ENCODE data around the gene LEPROT.

Gene LEPROT

GRCh38 chr1:65399003-65399402 lies 21.5 kb upstream of the LEPROT start:
- no peak for DNase-seq (ENCODE audit: extremely low spot score)
- CTCF ChIA-PET = no interaction called here
- POLR2A ChIA-PET = no interaction called here
- no peak for TF ChIP-seq ARNT (IDR thresholded peaks at IDR 0.05)
- no peak for TF ChIP-seq LEF1 (IDR thresholded peaks at IDR 0.05; ENCODE audit: borderline replicate concordance)
- no peak for TF ChIP-seq FOXK2 (IDR thresholded peaks at IDR 0.05)
- TF ChIP-seq HDGF (IDR thresholded peaks at IDR 0.05; ENCODE audit: borderline replicate concordance) = no peak

GRCh38 chr1:65401612-65402011 lies 18.9 kb upstream of the LEPROT start:
- DNase-seq (ENCODE audit: extremely low spot score) = no peak
- ChIA-PET CTCF (no interaction called here), POLR2A (no interaction called here)
- TF ChIP-seq FOXA1 (IDR thresholded peaks at IDR 0.05) (no peak), L3MBTL2 (conservative IDR thresholded peaks at IDR 0.05) (no peak), SP1 (IDR thresholded peaks at IDR 0.05) (no peak), LEF1 (IDR thresholded peaks at IDR 0.05; ENCODE audit: borderline replicate concordance) (no peak), TARDBP (IDR thresholded peaks at IDR 0.05) (no peak), CTBP1 (IDR thresholded peaks at IDR 0.05; ENCODE audit: borderline replicate concordance) (no peak), FOXM1 (IDR thresholded peaks at IDR 0.05; ENCODE audit: borderline replicate concordance) (no peak), BHLHE40 (IDR thresholded peaks at IDR 0.05; ENCODE audit: borderline replicate concordance) (no peak), ZNF384 (IDR thresholded peaks at IDR 0.05) (no peak), ELF4 (IDR thresholded peaks at IDR 0.05) (no peak), SUZ12 (IDR thresholded peaks at IDR 0.05) (no peak), NFRKB (IDR thresholded peaks at IDR 0.05) (no peak)

- ChIA-PET CTCF (no interaction called here), POLR2A (no interaction called here)
- DNase-seq (ENCODE audit: extremely low spot score) = no peak
- TF ChIP-seq SP1 (IDR thresholded peaks at IDR 0.05) (no peak), ARNT (IDR thresholded peaks at IDR 0.05) (no peak), CTBP1 (IDR thresholded peaks at IDR 0.05; ENCODE audit: borderline replicate concordance) (no peak), PKNOX1 (IDR thresholded peaks at IDR 0.05) (no peak), BHLHE40 (IDR thresholded peaks at IDR 0.05; ENCODE audit: borderline replicate concordance) (no peak), FOXA1 (IDR thresholded peaks at IDR 0.05) (no peak), LEF1 (IDR thresholded peaks at IDR 0.05; ENCODE audit: borderline replicate concordance) (no peak), FOXM1 (IDR thresholded peaks at IDR 0.05; ENCODE audit: borderline replicate concordance) (no peak), HDGF (IDR thresholded peaks at IDR 0.05; ENCODE audit: borderline replicate concordance) (no peak)
These were observed 15.5 kb upstream of the LEPROT start for GRCh38 chr1:65404941-65405340.

- ChIA-PET POLR2A (no interaction called here), CTCF (no interaction called here)
- TF ChIP-seq ARNT (IDR thresholded peaks at IDR 0.05) = no peak
- no peak for TF ChIP-seq PKNOX1 (IDR thresholded peaks at IDR 0.05)
- TF ChIP-seq FOXA1 (IDR thresholded peaks at IDR 0.05) = no peak
- TF ChIP-seq ELF4 (IDR thresholded peaks at IDR 0.05) = no peak
- no peak for TF ChIP-seq BHLHE40 (IDR thresholded peaks at IDR 0.05; ENCODE audit: borderline replicate concordance)
- no peak for TF ChIP-seq CTBP1 (IDR thresholded peaks at IDR 0.05; ENCODE audit: borderline replicate concordance)
- TF ChIP-seq SUZ12 (IDR thresholded peaks at IDR 0.05) = no peak
- no peak for TF ChIP-seq SP1 (IDR thresholded peaks at IDR 0.05)
- no peak for TF ChIP-seq NFRKB (IDR thresholded peaks at IDR 0.05)
- TF ChIP-seq TARDBP (IDR thresholded peaks at IDR 0.05) = no peak
- TF ChIP-seq L3MBTL2 (conservative IDR thresholded peaks at IDR 0.05) = no peak
- no peak for TF ChIP-seq HDGF (IDR thresholded peaks at IDR 0.05; ENCODE audit: borderline replicate concordance)
- no peak for TF ChIP-seq FOXK2 (IDR thresholded peaks at IDR 0.05)
- no peak for TF ChIP-seq ZNF384 (IDR thresholded peaks at IDR 0.05)
- no peak for TF ChIP-seq LEF1 (IDR thresholded peaks at IDR 0.05; ENCODE audit: borderline replicate concordance)
- DNase-seq (ENCODE audit: extremely low spot score) = no peak
These were observed 12.6 kb upstream of the LEPROT start for GRCh38 chr1:65407877-65408276.

GRCh38 chr1:65409314-65409713 lies 11.2 kb upstream of the LEPROT start:
- TF ChIP-seq NFRKB (IDR thresholded peaks at IDR 0.05) (no peak), FOXM1 (IDR thresholded peaks at IDR 0.05; ENCODE audit: borderline replicate concordance) (no peak), CTBP1 (IDR thresholded peaks at IDR 0.05; ENCODE audit: borderline replicate concordance) (no peak), LEF1 (IDR thresholded peaks at IDR 0.05; ENCODE audit: borderline replicate concordance) (no peak), ARNT (IDR thresholded peaks at IDR 0.05) (no peak), FOXK2 (IDR thresholded peaks at IDR 0.05) (no peak), HDGF (IDR thresholded peaks at IDR 0.05; ENCODE audit: borderline replicate concordance) (no peak), L3MBTL2 (conservative IDR thresholded peaks at IDR 0.05) (no peak), ZNF384 (IDR thresholded peaks at IDR 0.05) (no peak), PKNOX1 (IDR thresholded peaks at IDR 0.05) (no peak), FOXA1 (IDR thresholded peaks at IDR 0.05) (no peak), SUZ12 (IDR thresholded peaks at IDR 0.05) (no peak), ELF4 (IDR thresholded peaks at IDR 0.05) (no peak), SP1 (IDR thresholded peaks at IDR 0.05) (no peak), TARDBP (IDR thresholded peaks at IDR 0.05) (no peak)
- CTCF ChIA-PET = interaction anchor here (0.6 to 1.3 kb wide), 3 partner anchors 40 to 278 kb away, joined by 3 to 9 read pairs (median 4); no protein-coding TSS in a partner anchor
- DNase-seq (ENCODE audit: extremely low spot score) = no peak
- POLR2A ChIA-PET = no interaction called here

- no peak for DNase-seq (ENCODE audit: extremely low spot score)
- ChIA-PET CTCF (interaction anchor here (0.7 to 1.3 kb wide), 2 partner anchors 201 to 278 kb away, joined by 3 to 4 read pairs; no protein-coding TSS in a partner anchor), POLR2A (no interaction called here)
- TF ChIP-seq TARDBP (IDR thresholded peaks at IDR 0.05) (no peak), ARNT (IDR thresholded peaks at IDR 0.05) (no peak), HDGF (IDR thresholded peaks at IDR 0.05; ENCODE audit: borderline replicate concordance) (no peak), L3MBTL2 (conservative IDR thresholded peaks at IDR 0.05) (no peak), ELF4 (IDR thresholded peaks at IDR 0.05) (no peak), LEF1 (IDR thresholded peaks at IDR 0.05; ENCODE audit: borderline replicate concordance) (no peak), CTBP1 (IDR thresholded peaks at IDR 0.05; ENCODE audit: borderline replicate concordance) (no peak), NFRKB (IDR thresholded peaks at IDR 0.05) (no peak), PKNOX1 (IDR thresholded peaks at IDR 0.05) (no peak), FOXM1 (IDR thresholded peaks at IDR 0.05; ENCODE audit: borderline replicate concordance) (no peak), SP1 (IDR thresholded peaks at IDR 0.05) (no peak), FOXK2 (IDR thresholded peaks at IDR 0.05) (no peak), FOXA1 (IDR thresholded peaks at IDR 0.05) (no peak), BHLHE40 (IDR thresholded peaks at IDR 0.05; ENCODE audit: borderline replicate concordance) (no peak), SUZ12 (IDR thresholded peaks at IDR 0.05) (no peak), ZNF384 (IDR thresholded peaks at IDR 0.05) (no peak)
These were observed 10.6 kb upstream of the LEPROT start for GRCh38 chr1:65409816-65410326.

Data from HEK293T (cell line).